WTC11 (cell line): ENCODE data around the gene MAP3K3. TPM values are rescaled to one million over a fixed set of nuclear protein-coding genes. Genes with fewer than 3 reads are reported as not detected.

Experiments
- ATAC-seq: fragments of 200-7000 bp; cut with Tn5 transposase; 2 replicates; pipeline ENCODE4 v1.10.0; 2021; ENCODE audit warnings: mild to moderate bottlenecking, moderate library complexity
- CTCF ChIA-PET: fragments of 300-600 bp; sonication (Branson Sonifier 250); formaldehyde crosslinking; loops from one replicate; lab custom pipeline; 2021; ENCODE audit warnings: antibody characterized with exemption; lab: Charles Lee
- POLR2A ChIA-PET: fragments of 350-600 bp; sonication (Branson Sonifier 250); formaldehyde crosslinking; loops from one replicate; lab custom pipeline; 2021; ENCODE audit warnings: antibody characterized with exemption; lab: Charles Lee
- DNase-seq: peaks from one replicate; pipeline ENCODE4 v3.0.0; 2021; ENCODE audit warnings: low spot score
- H3K27ac Mint-ChIP-seq: 2 replicates; pipeline ENCODE4 v1.8.0; 2021; ENCODE audit warnings: mixed read lengths
- H3K27me3 Mint-ChIP-seq: 2 replicates; pipeline ENCODE4 v1.8.0; 2021; ENCODE audit warnings: low read depth, mild to moderate bottlenecking, moderate library complexity, mixed read lengths
- H3K36me3 Mint-ChIP-seq: 2 replicates; pipeline ENCODE4 v1.8.0; 2021; ENCODE audit warnings: mixed read lengths
- H3K4me1 Mint-ChIP-seq: 2 replicates; pipeline ENCODE4 v1.8.0; 2022; ENCODE audit warnings: mixed read lengths
- H3K4me3 Mint-ChIP-seq: 2 replicates; pipeline ENCODE4 v1.8.0; 2021; ENCODE audit warnings: mild to moderate bottlenecking, moderate library complexity, mixed read lengths
- H3K9me3 Mint-ChIP-seq: 2 replicates; pipeline ENCODE4 v1.8.0; 2021; ENCODE audit warnings: mixed read lengths
- AFF4 ChIP-seq: sonication (generic); formaldehyde crosslinking; IDR thresholded peaks from 2 replicates; pipeline ENCODE4 v1.8.1; 2023; ENCODE audit warnings: mild to moderate bottlenecking, missing genetic modification reagents, borderline replicate concordance
- AR ChIP-seq: fragments of 250-450 bp; sonication (Bioruptor Pico); IDR thresholded peaks from 2 replicates; pipeline ENCODE4 v1.9.0; 2021; ENCODE audit warnings: mild to moderate bottlenecking
- ATF1 ChIP-seq: sonication (generic); formaldehyde crosslinking; IDR thresholded peaks from 2 replicates; pipeline ENCODE4 v1.8.1; 2023; ENCODE audit warnings: mild to moderate bottlenecking, moderate library complexity, missing genetic modification reagents
- ATF6 ChIP-seq: sonication (generic); formaldehyde crosslinking; IDR thresholded peaks from 2 replicates; pipeline ENCODE4 v1.8.1; 2023; ENCODE audit warnings: mild to moderate bottlenecking, missing genetic modification reagents
- EMX1 ChIP-seq: fragments of 250-450 bp; sonication (Bioruptor Pico); IDR thresholded peaks from 2 replicates; pipeline ENCODE4 v1.8.0; 2021; ENCODE audit warnings: mild to moderate bottlenecking
- ESRRA ChIP-seq: sonication (generic); formaldehyde crosslinking; IDR thresholded peaks from 2 replicates; pipeline ENCODE4 v1.8.1; 2022; ENCODE audit warnings: mild to moderate bottlenecking, missing genetic modification reagents, borderline replicate concordance
- FOXJ3 ChIP-seq: sonication (generic); formaldehyde crosslinking; IDR thresholded peaks from 2 replicates; pipeline ENCODE4 v1.9.0; 2021; ENCODE audit warnings: missing genetic modification reagents, mild to moderate bottlenecking, borderline replicate concordance
- FOXP1 ChIP-seq: sonication (generic); formaldehyde crosslinking; IDR thresholded peaks from 2 replicates; pipeline ENCODE4 v1.8.0; 2022; ENCODE audit warnings: missing genetic modification reagents, mild to moderate bottlenecking, moderate library complexity, borderline replicate concordance
- GRHL2 ChIP-seq: fragments of 250-450 bp; sonication (Bioruptor Pico); IDR thresholded peaks from 2 replicates; pipeline ENCODE4 v1.8.0; 2022; ENCODE audit warnings: mild to moderate bottlenecking, moderate library complexity; ENCODE audit not compliant: insufficient replicate concordance, severe bottlenecking
- NFATC4 ChIP-seq: fragments of 250-450 bp; sonication (Bioruptor Pico); IDR thresholded peaks from 2 replicates; pipeline ENCODE4 v1.9.0; 2021; ENCODE audit warnings: mild to moderate bottlenecking
- SMAD3 ChIP-seq: sonication (generic); formaldehyde crosslinking; IDR thresholded peaks from 2 replicates; pipeline ENCODE4 v1.8.0; 2022; ENCODE audit warnings: missing genetic modification reagents, mild to moderate bottlenecking, borderline replicate concordance
- SP1 ChIP-seq: sonication (generic); formaldehyde crosslinking; conservative IDR thresholded peaks from 2 replicates; pipeline ENCODE4 v1.8.1; 2022; ENCODE audit warnings: missing genetic modification reagents
- TP53 ChIP-seq: sonication (generic); formaldehyde crosslinking; IDR thresholded peaks from 2 replicates; pipeline ENCODE4 v1.8.1; 2023; ENCODE audit warnings: mild to moderate bottlenecking, missing genetic modification reagents
- ZBTB43 ChIP-seq: sonication (generic); formaldehyde crosslinking; IDR thresholded peaks from 2 replicates; pipeline ENCODE4 v1.8.1; 2023; ENCODE audit warnings: mild to moderate bottlenecking, missing genetic modification reagents
- ZNF281 ChIP-seq: sonication (generic); formaldehyde crosslinking; IDR thresholded peaks from 2 replicates; pipeline ENCODE4 v1.8.0; 2023; ENCODE audit warnings: mild to moderate bottlenecking, missing genetic modification reagents
- ZNF425 ChIP-seq: fragments of 250-450 bp; sonication (Bioruptor Pico); conservative IDR thresholded peaks from 2 replicates; pipeline ENCODE4 v1.9.0; 2021; ENCODE audit warnings: mild to moderate bottlenecking
- ZSCAN18 ChIP-seq: fragments of 250-450 bp; sonication (Bioruptor Pico); IDR thresholded peaks from 2 replicates; pipeline ENCODE4 v2.1.2; 2022; ENCODE audit warnings: mild to moderate bottlenecking, moderate library complexity
- total RNA-seq: library from RNA; stranded (reverse); gene quantifications from 3 replicates; pipeline ENCODE4 v1.2.3, GENCODE V29; 2021

The MAP3K3 gene
- total RNA-seq, 1 experiment from 2014 or later: 25.7 TPM

- TF ChIP-seq SP1 (CRISPR knock-in tag) (no peak), ATF1 (CRISPR knock-in tag) (no peak), FOXJ3 (CRISPR knock-in tag) (no peak), EMX1 (CRISPR knock-in tag) (no peak), ESRRA (CRISPR knock-in tag) (no peak), ZSCAN18 (CRISPR knock-in tag) (no peak)
- no peaks in the 10 kb centered on the region for H3K36me3 Mint-ChIP-seq
- no peaks in the 10 kb centered on the region for H3K9me3 Mint-ChIP-seq
- H3K4me3 Mint-ChIP-seq: peak overlapping the region; percentile 98; the same call in 1 of the 2 replicates
- CTCF ChIA-PET: interaction anchor here (1.0 to 1.3 kb wide), 3 partner anchors 12 to 188 kb away, joined by 3 to 4 read pairs (median 3); no protein-coding TSS in a partner anchor
- H3K4me1 Mint-ChIP-seq: peaks cover 29% of the 10 kb centered on the region
- H3K27ac Mint-ChIP-seq: no peak overlapping the region
- ATAC-seq (no peak), DNase-seq (no peak)
- POLR2A ChIA-PET: no interaction called here
- H3K27me3 Mint-ChIP-seq: no peaks in the 10 kb centered on the region
Observed at GRCh38 chr17:63624531-63624880, 2.3 kb downstream of the MAP3K3 start.

- Mint-ChIP-seq H3K4me3 (no peak overlapping the region), H3K27me3 (no peaks in the 10 kb centered on the region), H3K4me1 (peaks cover 33% of the 10 kb centered on the region), H3K9me3 (no peaks in the 10 kb centered on the region), H3K27ac (0 out of 2 replicates have a peak overlapping the region, but pooled peaks have one; percentile 30), H3K36me3 (no peaks in the 10 kb centered on the region)
- POLR2A ChIA-PET: no interaction called here
- ATAC-seq (no peak), DNase-seq (no peak)
- CTCF ChIA-PET: interaction anchor here (0.7 to 2.7 kb wide), 5 partner anchors 14 to 201 kb away, joined by 3 to 7 read pairs (median 3); no protein-coding TSS in a partner anchor
- TF ChIP-seq AR (no peak), AFF4 (CRISPR knock-in tag) (no peak), ATF6 (CRISPR knock-in tag) (no peak), TP53 (no peak), GRHL2 (no peak), ZBTB43 (no peak), ZNF281 (no peak), ZNF425 (CRISPR knock-in tag) (no peak), SMAD3 (no peak), NFATC4 (CRISPR knock-in tag) (no peak), FOXP1 (CRISPR knock-in tag) (no peak)
Observed at GRCh38 chr17:63626551-63627180, 4.4 kb downstream of the MAP3K3 start.
